Lower leg skin (tissue), 4 donors: ENCODE results near the gene DUSP23. TPM values are rescaled to one million over a fixed set of nuclear protein-coding genes. Genes with fewer than 3 reads are reported as not detected.
A peak's percentile ranks its signal among the peaks of the same experiment; 100 is the strongest.

Experiments
- DNase-seq, 2 donors: peaks; one replicate each; pipeline ENCODE4 v3.0.0-alpha.2; 2019; ENCODE audit warnings: low spot score in 2 of 2
- H3K4me3 ChIP-seq: fragments of 200-600 bp; sonication (generic); 2 replicates; pipeline ENCODE4 v1.5.1; 2017; ENCODE audit warnings: mild to moderate bottlenecking, low read depth; ENCODE audit not compliant: poor library complexity, severe bottlenecking
- CTCF ChIP-seq, 3 donors: fragments of 450-650 bp; IDR thresholded peaks; one replicate each; pipeline ENCODE4 v1.5.1; 2016; ENCODE audit warnings: antibody characterized with exemption in 3 of 3, mild to moderate bottlenecking in 3 of 3, moderate library complexity in 2 of 3
- POLR2A ChIP-seq, 2 donors: fragments of 450-650 bp; IDR thresholded peaks; one replicate each; pipeline ENCODE4 v1.6.1; 2016 to 2017; ENCODE audit warnings: antibody characterized with exemption in 2 of 2, mild to moderate bottlenecking in 1 of 2, moderate library complexity in 1 of 2
- WGBS, 2 donors: methylation state at CpG; one replicate each; pipeline ENCODE4 v1.1.5; 2018; 5-methylcytosine and 5-hydroxymethylcytosine counted together
- intact Hi-C: fragments of 100-400 bp; cut with DNase I; formaldehyde crosslinking; loops from one replicate; pipeline ENCODE4 v1.15.0; 2023; ENCODE audit warnings: low total_unique reads
- total RNA-seq, 4 donors: library from RNA; depleted of rRNA; stranded (reverse); fragments of >200 nt; gene quantifications; one replicate each; pipeline ENCODE4 v1.1.0, GENCODE V29; 2016

The DUSP23 gene
- total RNA-seq, 4 donors from 2014 or later: 68.2 to 167 (median 90.7) TPM

- no peak for DNase-seq
- TF ChIP-seq POLR2A (IDR thresholded peaks at IDR 0.05): no peak
- TF ChIP-seq CTCF (IDR thresholded peaks at IDR 0.05): no peak
- no peak overlapping the region for H3K4me3 ChIP-seq
- intact Hi-C loops: no loop called here
- 27 to 54% methylated on average over 2 of the region's 2 CpGs for WGBS, 2 donors
These were observed 9.6 kb downstream of the DUSP23 start for GRCh38 chr1:159790237-159790917.

DNA sequence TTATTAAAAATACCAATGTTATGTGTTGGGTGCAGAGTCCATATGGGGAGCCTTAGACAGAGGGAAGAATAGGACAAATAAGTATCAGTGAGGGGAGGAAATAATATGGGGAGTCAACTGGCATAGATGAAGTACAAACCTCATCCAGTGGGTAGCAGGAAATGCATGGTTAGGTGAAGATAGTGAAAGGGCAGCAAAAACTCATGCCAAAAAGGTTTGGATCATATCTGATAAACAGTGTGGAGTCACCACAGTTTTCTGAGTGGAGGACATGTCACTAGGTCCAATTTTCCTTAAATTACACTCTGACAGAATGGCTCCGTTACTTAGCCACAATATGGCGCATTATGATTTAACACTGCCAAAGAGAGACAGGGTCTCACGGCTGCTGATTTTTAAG lies 10.3 kb downstream of the DUSP23 start:
- no peak overlapping the region for H3K4me3 ChIP-seq
- intact Hi-C loops: no loop called here
- no peak for DNase-seq
- 55 to 63% methylated on average over 3 of the region's 3 CpGs for WGBS, 2 donors
- TF ChIP-seq POLR2A (IDR thresholded peaks at IDR 0.05) (no peak), CTCF (IDR thresholded peaks at IDR 0.05) (no peak)

DNA sequence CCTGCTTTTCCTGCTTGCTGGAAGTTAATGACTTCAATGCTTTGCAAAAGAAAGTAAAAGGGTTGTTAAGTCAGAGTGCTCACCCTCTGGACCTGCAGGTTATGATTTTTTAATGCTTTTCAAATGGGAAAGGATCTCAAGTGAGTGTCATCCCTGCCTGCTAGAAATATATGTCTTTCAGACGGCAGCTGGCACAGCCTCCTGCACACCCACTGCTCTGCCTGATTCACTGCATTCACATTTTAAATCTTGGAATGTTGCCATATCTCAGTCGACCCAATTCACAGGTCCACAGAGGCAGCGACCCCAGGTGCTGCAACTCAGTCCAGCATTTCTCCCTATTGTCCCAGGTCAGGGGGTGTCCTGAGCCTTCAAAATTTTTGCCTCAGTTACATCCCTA lies 10.7 kb downstream of the DUSP23 start:
- H3K4me3 ChIP-seq: no peak overlapping the region
- intact Hi-C loops: no loop called here
- peak in 1 of 2 donors; percentile 37 for DNase-seq
- TF ChIP-seq CTCF (IDR thresholded peaks at IDR 0.05) (no peak), POLR2A (IDR thresholded peaks at IDR 0.05) (no peak)
- WGBS, 2 donors: 14 to 19% methylated on average over 3 of the region's 3 CpGs

GRCh38 chr1:159795534-159795933 lies 14.8 kb downstream of the DUSP23 start:
- TF ChIP-seq POLR2A (IDR thresholded peaks at IDR 0.05): no peak
- TF ChIP-seq CTCF (IDR thresholded peaks at IDR 0.05): no peak
- 58 to 64% methylated on average over 5 of the region's 5 CpGs for WGBS, 2 donors
- DNase-seq: peak in 1 of 2 donors; percentile 40
- intact Hi-C loops: no loop called here
- H3K4me3 ChIP-seq: no peak overlapping the region

GRCh38 chr1:159798893-159799292 lies 18.1 kb downstream of the DUSP23 start:
- TF ChIP-seq POLR2A (IDR thresholded peaks at IDR 0.05): no peak
- no peak for TF ChIP-seq CTCF (IDR thresholded peaks at IDR 0.05)
- 2% methylated on average over 2 of the region's 2 CpGs for WGBS, 2 donors
- peak in 1 of 2 donors; percentile 60 for DNase-seq
- intact Hi-C loops: loop anchor here (2.0 kb wide), 1 partner anchor 92 kb away; no protein-coding TSS in a partner anchor
- H3K4me3 ChIP-seq: no peak overlapping the region
